AG04450 (cell line): ENCODE results near the gene ZNF473. TPM values are rescaled to one million over a fixed set of nuclear protein-coding genes. Genes with fewer than 3 reads are reported as not detected.

Experiments used
- CTCF ChIA-PET: fragments of 300-600, 350-600 bp; formaldehyde crosslinking; extraction: SDS; loops from one replicate; lab custom pipeline; 2022; ENCODE audit warnings: antibody characterized with exemption, inconsistent platforms; lab: Charles Lee
- POLR2A ChIA-PET: fragments of 350-600 bp; formaldehyde crosslinking; extraction: SDS; loops from one replicate; lab custom pipeline; 2021; ENCODE audit warnings: antibody characterized with exemption, inconsistent platforms; lab: Yijun Ruan, JAX
- DNase-seq: peaks from one replicate; pipeline ENCODE4 v3.0.0-alpha.2; 2011; ENCODE audit warnings: low read depth, low spot score
- H3K27ac ChIP-seq: one replicate; pipeline ENCODE4 v1.5.1; 2012; ENCODE audit warnings: low read depth, low read length, control low read depth
- H3K27me3 ChIP-seq: one replicate; pipeline ENCODE4 v1.6.0; 2012; ENCODE audit warnings: low read length; ENCODE audit not compliant: control insufficient read depth, insufficient read depth
- H3K4me3 ChIP-seq: 2 replicates; pipeline ENCODE4 v1.5.1; 2011; ENCODE audit warnings: mild to moderate bottlenecking, low read depth, low read length, control low read depth
- H3K9me3 ChIP-seq: 2 replicates; pipeline ENCODE4 v1.5.1; 2012; ENCODE audit warnings: low read length; ENCODE audit not compliant: control insufficient read depth, insufficient read depth
- polyA plus RNA-seq: library from polyadenylated mRNA; depleted of rRNA; stranded (reverse); fragments of >200 nt; gene quantifications from 2 replicates; pipeline ENCODE4 v1.2.3, GENCODE V29; 2011
- TF ChIP-seq, protein P1 (sequence below): IDR thresholded peaks from 2 replicates; pipeline ENCODE4 v1.5.1; 2011; ENCODE audit warnings: low read depth, low read length, control low read depth, inconsistent platforms

The ZNF473 gene
- polyA plus RNA-seq, 1 experiment: 6.2 TPM

DNA sequence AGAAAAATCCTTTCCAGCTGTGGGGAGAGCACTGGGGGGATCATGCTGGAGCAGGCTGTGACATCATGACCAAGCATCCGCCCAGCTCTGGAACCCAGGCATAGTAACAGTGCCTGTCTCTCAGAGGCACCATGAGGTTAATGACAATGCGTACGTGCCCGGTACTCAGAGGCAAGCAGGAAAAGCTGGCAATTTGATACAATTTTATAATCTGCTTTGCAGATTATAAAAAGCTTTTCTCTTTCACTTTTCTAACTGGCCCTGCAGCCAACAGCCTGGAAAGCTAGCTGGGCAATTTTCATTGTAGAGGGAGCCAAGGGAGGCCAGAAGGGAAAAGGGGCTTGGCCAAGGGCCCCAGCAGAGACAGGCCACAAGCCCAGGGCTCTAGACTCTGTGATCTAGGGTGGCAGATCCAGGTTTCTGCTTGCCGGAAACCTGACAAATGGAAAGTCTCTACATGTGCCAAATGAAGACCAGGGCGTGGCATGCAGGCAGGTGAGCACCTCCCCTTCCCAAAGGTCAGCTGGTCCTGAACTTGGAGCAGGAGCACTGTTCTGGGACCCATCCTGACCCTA, 23.3 kb upstream of the ZNF473 start:
- POLR2A ChIA-PET: interaction anchor here (0.6 kb wide), 1 partner anchor 33 kb away, joined by 3 read pairs; no protein-coding TSS in a partner anchor

GRCh38 chr19:50003254-50003788, 22.5 kb upstream of the ZNF473 start:
- Histone ChIP-seq H3K27me3 (no peaks in the 10 kb centered on the region), H3K9me3 (no peaks in the 10 kb centered on the region), H3K27ac (no peak overlapping the region), H3K4me3 (no peak overlapping the region)
- POLR2A ChIA-PET: interaction anchor here (0.8 to 1.0 kb wide), 2 partner anchors 10 to 22 kb away, joined by 4 to 7 read pairs; partner anchors contain the start of genes VRK3 and ZNF473
- no peak for DNase-seq
- TF ChIP-seq, protein P1, sequence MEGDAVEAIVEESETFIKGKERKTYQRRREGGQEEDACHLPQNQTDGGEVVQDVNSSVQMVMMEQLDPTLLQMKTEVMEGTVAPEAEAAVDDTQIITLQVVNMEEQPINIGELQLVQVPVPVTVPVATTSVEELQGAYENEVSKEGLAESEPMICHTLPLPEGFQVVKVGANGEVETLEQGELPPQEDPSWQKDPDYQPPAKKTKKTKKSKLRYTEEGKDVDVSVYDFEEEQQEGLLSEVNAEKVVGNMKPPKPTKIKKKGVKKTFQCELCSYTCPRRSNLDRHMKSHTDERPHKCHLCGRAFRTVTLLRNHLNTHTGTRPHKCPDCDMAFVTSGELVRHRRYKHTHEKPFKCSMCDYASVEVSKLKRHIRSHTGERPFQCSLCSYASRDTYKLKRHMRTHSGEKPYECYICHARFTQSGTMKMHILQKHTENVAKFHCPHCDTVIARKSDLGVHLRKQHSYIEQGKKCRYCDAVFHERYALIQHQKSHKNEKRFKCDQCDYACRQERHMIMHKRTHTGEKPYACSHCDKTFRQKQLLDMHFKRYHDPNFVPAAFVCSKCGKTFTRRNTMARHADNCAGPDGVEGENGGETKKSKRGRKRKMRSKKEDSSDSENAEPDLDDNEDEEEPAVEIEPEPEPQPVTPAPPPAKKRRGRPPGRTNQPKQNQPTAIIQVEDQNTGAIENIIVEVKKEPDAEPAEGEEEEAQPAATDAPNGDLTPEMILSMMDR: no peak
- CTCF ChIA-PET: interaction anchor here (1.1 kb wide), 1 partner anchor 18 kb away, joined by 3 read pairs; no protein-coding TSS in a partner anchor

More for the DNA sequence above, 23.3 kb upstream of the ZNF473 start:
- DNase-seq: no peak
- Histone ChIP-seq H3K4me3 (no peak overlapping the region), H3K9me3 (no peaks in the 10 kb centered on the region), H3K27me3 (no peaks in the 10 kb centered on the region), H3K27ac (no peak overlapping the region)
- TF ChIP-seq, protein P1: no peak
- CTCF ChIA-PET: interaction anchor here (1.2 to 1.9 kb wide), 2 partner anchors 10 to 65 kb away, joined by 3 to 7 read pairs; no protein-coding TSS in a partner anchor

DNA sequence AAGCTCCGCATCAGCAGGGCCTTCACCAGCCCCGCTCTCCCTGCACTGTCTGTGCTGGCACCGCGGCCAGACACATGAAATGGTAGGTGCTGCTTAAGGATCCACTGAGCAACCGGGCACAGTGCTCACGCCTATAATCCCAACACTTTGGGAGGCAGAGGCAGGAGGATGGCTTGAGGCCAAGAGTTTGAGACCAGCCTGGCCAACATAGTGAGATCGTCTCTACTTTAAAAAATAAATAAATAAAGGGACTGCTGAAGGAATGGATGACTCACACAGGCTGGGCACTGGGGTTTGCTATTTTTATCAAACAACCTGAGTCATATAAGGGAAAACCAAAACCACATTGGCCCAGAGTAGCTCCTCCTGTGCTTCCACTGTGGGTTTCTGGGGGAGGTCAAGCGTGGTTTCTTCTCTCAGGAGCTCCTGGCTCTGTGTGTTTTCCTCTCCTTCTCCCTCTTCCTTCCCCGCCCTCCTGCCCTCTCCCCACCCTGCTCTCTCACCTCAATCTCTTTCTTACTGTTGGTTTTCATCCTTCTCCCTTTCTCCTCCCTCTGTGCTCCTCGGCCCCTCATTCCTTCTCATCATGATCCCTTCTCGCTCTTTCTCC, 21.9 kb upstream of the ZNF473 start:
- Histone ChIP-seq H3K4me3 (no peak overlapping the region), H3K27ac (peak overlapping the region; percentile 65), H3K9me3 (no peaks in the 10 kb centered on the region), H3K27me3 (no peaks in the 10 kb centered on the region)
- ChIA-PET CTCF (interaction anchor here (1.1 kb wide), 1 partner anchor 19 kb away, joined by 3 read pairs; no protein-coding TSS in a partner anchor), POLR2A (interaction anchor here (0.8 to 1.0 kb wide), 2 partner anchors 11 to 22 kb away, joined by 4 to 7 read pairs; partner anchors contain the start of genes VRK3 and ZNF473)
- DNase-seq: peak; percentile 71
- TF ChIP-seq, protein P1: no peak

GRCh38 chr19:50005428-50005827, 20.4 kb upstream of the ZNF473 start:
- ChIA-PET POLR2A (no interaction called here), CTCF (no interaction called here)
- TF ChIP-seq, protein P1: no peak
- no peaks in the 10 kb centered on the region for H3K27me3 ChIP-seq
- DNase-seq: no peak
- no peaks in the 10 kb centered on the region for H3K9me3 ChIP-seq
- no peak overlapping the region for H3K27ac ChIP-seq
- H3K4me3 ChIP-seq: no peak overlapping the region

- CTCF ChIA-PET: no interaction called here
- TF ChIP-seq, protein P1: no peak
Observed at GRCh38 chr19:50007170-50007569, 18.6 kb upstream of the ZNF473 start.

More at GRCh38 chr19:50007170-50007569, 18.6 kb upstream of the ZNF473 start:
- no peak for DNase-seq
- Histone ChIP-seq H3K9me3 (no peaks in the 10 kb centered on the region), H3K4me3 (no peak overlapping the region), H3K27me3 (no peaks in the 10 kb centered on the region), H3K27ac (no peak overlapping the region)
- POLR2A ChIA-PET: no interaction called here
